ENCODE data around the gene OR4K5.

Gene OR4K5

GRCh38 chr14:19920021-19920657 lies at the start of gene OR4K5:
Gene OR4K5 (plus strand): TSS chr14:19920607. CDS start chr14:19920607, 0 bp downstream.
- ATAC-seq (no peak), DNase-seq (no peak)
- no peak within 1 kb of the TSS for H3K4me3 Mint-ChIP-seq
- H3K27me3 Mint-ChIP-seq: no peaks in the 10 kb centered on the region
- no peak within 1 kb of the TSS for H3K27ac Mint-ChIP-seq
- no peaks in the 10 kb centered on the region for H3K4me1 Mint-ChIP-seq
- H3K9me3 Mint-ChIP-seq: no peaks in the 10 kb centered on the region

GRCh38 chr14:19873178-19873577 lies 47.2 kb upstream of the OR4K5 start:
- Mint-ChIP-seq H3K9me3 (no peaks in the 10 kb centered on the region), H3K4me3 (no peak overlapping the region), H3K27me3 (no peaks in the 10 kb centered on the region), H3K4me1 (no peaks in the 10 kb centered on the region), H3K27ac (no peak overlapping the region)
- no peak for DNase-seq
- ATAC-seq: no peak

GRCh38 chr14:19874842-19875241 lies 45.6 kb upstream of the OR4K5 start, which contains the start of gene OR4K2:
Gene OR4K2 (plus strand): TSS chr14:19875142. CDS start chr14:19876268, 1,126 bp downstream.
- H3K4me1 Mint-ChIP-seq: no peaks in the 10 kb centered on the region
- no peak for DNase-seq
- H3K4me3 Mint-ChIP-seq: no peak within 1 kb of the TSS
- H3K9me3 Mint-ChIP-seq: no peaks in the 10 kb centered on the region
- no peaks in the 10 kb centered on the region for H3K27me3 Mint-ChIP-seq
- ATAC-seq: no peak
- H3K27ac Mint-ChIP-seq: no peak within 1 kb of the TSS

- H3K27ac Mint-ChIP-seq: no peak overlapping the region
- H3K27me3 Mint-ChIP-seq: no peaks in the 10 kb centered on the region
- no peaks in the 10 kb centered on the region for H3K9me3 Mint-ChIP-seq
- no peak overlapping the region for H3K4me3 Mint-ChIP-seq
- DNase-seq: no peak
- ATAC-seq: no peak
- no peaks in the 10 kb centered on the region for H3K4me1 Mint-ChIP-seq
These were observed 42.3 kb upstream of the OR4K5 start for GRCh38 chr14:19878029-19878642.

GRCh38 chr14:19895282-19895681 lies 25.1 kb upstream of the OR4K5 start:
- H3K4me3 Mint-ChIP-seq: no peak overlapping the region
- peaks cover 0 to 33% of the 10 kb centered on the region in 2 donors for H3K9me3 Mint-ChIP-seq

GRCh38 chr14:19900999-19901398 lies 19.4 kb upstream of the OR4K5 start:
- H3K27ac Mint-ChIP-seq: no peak overlapping the region
- DNase-seq: no peak
- H3K27me3 Mint-ChIP-seq: no peaks in the 10 kb centered on the region
- H3K9me3 Mint-ChIP-seq: peaks cover 0 to 41% of the 10 kb centered on the region in 2 donors
- no peak overlapping the region for H3K4me3 Mint-ChIP-seq
- H3K4me1 Mint-ChIP-seq: no peaks in the 10 kb centered on the region
- ATAC-seq: peak; percentile 20

More at GRCh38 chr14:19895282-19895681, 25.1 kb upstream of the OR4K5 start:
- DNase-seq (no peak), ATAC-seq (peak; percentile 52)
- no peaks in the 10 kb centered on the region for H3K4me1 Mint-ChIP-seq
- H3K27ac Mint-ChIP-seq: no peak overlapping the region
- H3K27me3 Mint-ChIP-seq: no peaks in the 10 kb centered on the region

- Mint-ChIP-seq H3K27me3 (no peaks in the 10 kb centered on the region), H3K4me1 (no peaks in the 10 kb centered on the region), H3K27ac (no peak overlapping the region), H3K9me3 (peaks cover 0 to 29% of the 10 kb centered on the region in 2 donors), H3K4me3 (no peak overlapping the region)
- no peak for ATAC-seq
- DNase-seq: no peak
These were observed 18.0 kb upstream of the OR4K5 start for GRCh38 chr14:19902409-19902808.

GRCh38 chr14:19906665-19907064 lies 13.7 kb upstream of the OR4K5 start:
- Mint-ChIP-seq H3K27ac (no peak overlapping the region), H3K4me1 (no peaks in the 10 kb centered on the region), H3K27me3 (peaks cover 7% of the 10 kb centered on the region), H3K4me3 (no peak overlapping the region), H3K9me3 (peaks cover 7 to 14% of the 10 kb centered on the region in 2 donors)
- DNase-seq: no peak
- ATAC-seq: no peak

GRCh38 chr14:19911114-19911513 lies 9.3 kb upstream of the OR4K5 start:
- H3K9me3 Mint-ChIP-seq: peaks cover 8 to 12% of the 10 kb centered on the region in 2 donors
- no peak for DNase-seq
- peaks cover 8% of the 10 kb centered on the region for H3K27me3 Mint-ChIP-seq
- no peaks in the 10 kb centered on the region for H3K4me1 Mint-ChIP-seq
- H3K4me3 Mint-ChIP-seq: no peak overlapping the region
- no peak for ATAC-seq
- H3K27ac Mint-ChIP-seq: no peak overlapping the region

- Mint-ChIP-seq H3K4me3 (no peak overlapping the region), H3K9me3 (no peaks in the 10 kb centered on the region), H3K27ac (no peak overlapping the region), H3K4me1 (no peaks in the 10 kb centered on the region), H3K27me3 (no peaks in the 10 kb centered on the region)
- no peak for DNase-seq
- ATAC-seq: no peak
These were observed 3.2 kb upstream of the OR4K5 start for GRCh38 chr14:19917243-19917642.

GRCh38 chr14:19917955-19918518 lies 2.4 kb upstream of the OR4K5 start:
- Mint-ChIP-seq H3K4me3 (no peak overlapping the region), H3K27ac (no peak overlapping the region), H3K27me3 (no peaks in the 10 kb centered on the region), H3K9me3 (no peaks in the 10 kb centered on the region), H3K4me1 (no peaks in the 10 kb centered on the region)
- DNase-seq (no peak), ATAC-seq (peak; percentile 64)

- no peaks in the 10 kb centered on the region for H3K4me1 Mint-ChIP-seq
These were observed 1.7 kb upstream of the OR4K5 start for GRCh38 chr14:19918553-19919264.

GRCh38 chr14:19930617-19931016 lies 10.2 kb downstream of the OR4K5 start, which contains the start of gene OR4K1:
Gene OR4K1 (plus strand): TSS chr14:19930917. CDS start chr14:19935667, 4,750 bp downstream.
- no peaks in the 10 kb centered on the region for H3K27me3 Mint-ChIP-seq
- no peak within 1 kb of the TSS for H3K27ac Mint-ChIP-seq
- ATAC-seq: no peak
- no peaks in the 10 kb centered on the region for H3K4me1 Mint-ChIP-seq
- DNase-seq: no peak
- no peak within 1 kb of the TSS for H3K4me3 Mint-ChIP-seq
- H3K9me3 Mint-ChIP-seq: no peaks in the 10 kb centered on the region

More at GRCh38 chr14:19918553-19919264, 1.7 kb upstream of the OR4K5 start:
- ATAC-seq: no peak
- H3K27me3 Mint-ChIP-seq: no peaks in the 10 kb centered on the region
- H3K27ac Mint-ChIP-seq: no peak overlapping the region
- H3K9me3 Mint-ChIP-seq: no peaks in the 10 kb centered on the region
- H3K4me3 Mint-ChIP-seq: no peak overlapping the region
- DNase-seq: no peak

GRCh38 chr14:19941668-19942067 lies 21.3 kb downstream of the OR4K5 start:
- DNase-seq (no peak), ATAC-seq (peak; percentile 28)
- no peak overlapping the region for H3K4me3 Mint-ChIP-seq
- no peaks in the 10 kb centered on the region for H3K27me3 Mint-ChIP-seq
- no peak overlapping the region for H3K27ac Mint-ChIP-seq
- H3K4me1 Mint-ChIP-seq: no peaks in the 10 kb centered on the region
- H3K9me3 Mint-ChIP-seq: peaks cover 0 to 3% of the 10 kb centered on the region in 2 donors

GRCh38 chr14:19947413-19948090 lies 27.1 kb downstream of the OR4K5 start:
- ATAC-seq (no peak), DNase-seq (no peak)
- Mint-ChIP-seq H3K4me1 (no peaks in the 10 kb centered on the region), H3K27ac (no peak overlapping the region), H3K9me3 (peaks cover 0 to 7% of the 10 kb centered on the region in 2 donors), H3K27me3 (no peaks in the 10 kb centered on the region), H3K4me3 (no peak overlapping the region)
